ENCODE data around the gene MFAP5.

MFAP5 gene

DNA sequence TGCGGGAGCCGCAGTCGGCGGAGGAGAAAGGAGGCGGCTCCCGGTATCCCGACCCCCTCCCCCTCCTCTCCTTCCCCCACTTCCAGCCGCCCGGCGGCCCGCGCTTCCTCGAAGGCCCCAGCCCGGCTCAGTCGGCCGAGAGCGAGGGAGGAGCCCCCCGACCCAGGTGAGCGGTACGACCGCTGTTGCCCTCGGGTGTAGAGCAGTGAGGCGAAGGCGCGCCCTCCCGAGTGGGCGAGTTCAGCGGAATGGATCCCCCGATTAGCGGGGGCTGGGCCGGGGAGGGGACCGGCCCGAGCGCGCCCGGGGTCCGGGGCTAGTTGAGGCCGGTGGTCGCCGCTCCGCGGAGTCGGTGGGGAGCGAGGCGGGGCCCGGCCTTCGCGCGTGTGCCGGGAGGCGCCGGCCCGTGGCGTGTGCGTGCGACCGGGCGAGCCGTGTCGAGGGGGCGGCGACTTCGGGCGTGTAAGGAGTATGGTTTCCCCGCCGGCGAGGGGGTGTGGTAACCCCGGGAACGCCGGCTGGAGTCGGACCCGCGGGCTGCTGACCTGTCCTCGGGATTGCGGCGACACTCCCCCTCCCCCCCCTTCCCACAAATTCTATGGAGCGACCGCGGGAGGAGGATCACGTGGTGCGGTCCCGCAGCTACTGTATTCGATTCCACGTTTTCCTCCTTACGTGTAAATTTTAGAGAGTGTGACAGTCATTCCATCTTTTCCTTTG is 35.7 kb upstream of the MFAP5 start:
- H2AFZ ChIP-seq (ENCODE audit: low read depth, low read length), result peak overlapping the region; percentile 97

GRCh38 chr12:8697476-8698131 is 35.0 kb upstream of the MFAP5 start, which contains the start of gene RIMKLB:
RIMKLB (plus strand) TSS chr12:8697991; CDS start chr12:8713867, 15,876 bp downstream.
- Histone ChIP-seq H3K4me2 (ENCODE audit: insufficient read depth, low read length) (peak within 1 kb of the TSS; percentile 88), H3K4me3 (ENCODE audit: low read depth in 1 of 2, low read length in 2 of 2) (peak within 1 kb of the TSS; percentile 90 to 96), H3K27me3 (ENCODE audit: insufficient read depth, low read length, poor library complexity) (peaks cover 5% of the 10 kb centered on the region), H2AFZ (ENCODE audit: low read depth, low read length) (peak within 1 kb of the TSS; percentile 97), H3K4me1 (ENCODE audit: insufficient read depth, low read length) (peaks cover 31% of the 10 kb centered on the region), H3K79me2 (ENCODE audit: insufficient read depth, low read length) (peaks cover 47% of the 10 kb centered on the region), H3K36me3 (ENCODE audit: insufficient read depth, low read length) (peaks cover 9% of the 10 kb centered on the region), H3K9me3 (ENCODE audit: insufficient read depth, low read length, severe bottlenecking) (no peaks in the 10 kb centered on the region), H4K20me1 (ENCODE audit: insufficient read depth, low read length) (peaks cover 17% of the 10 kb centered on the region; the same call in 1 of the 2 replicates), H3K27ac (ENCODE audit: low read length) (peak within 1 kb of the TSS; percentile 83), H3K9ac (ENCODE audit: low read depth, low read length) (peak within 1 kb of the TSS; percentile 97)
- ATAC-seq (ENCODE audit: insufficient read depth, low read depth), result peak; percentile 76
- DNase-seq, result peak; percentile 84
- TF ChIP-seq, protein P1, sequence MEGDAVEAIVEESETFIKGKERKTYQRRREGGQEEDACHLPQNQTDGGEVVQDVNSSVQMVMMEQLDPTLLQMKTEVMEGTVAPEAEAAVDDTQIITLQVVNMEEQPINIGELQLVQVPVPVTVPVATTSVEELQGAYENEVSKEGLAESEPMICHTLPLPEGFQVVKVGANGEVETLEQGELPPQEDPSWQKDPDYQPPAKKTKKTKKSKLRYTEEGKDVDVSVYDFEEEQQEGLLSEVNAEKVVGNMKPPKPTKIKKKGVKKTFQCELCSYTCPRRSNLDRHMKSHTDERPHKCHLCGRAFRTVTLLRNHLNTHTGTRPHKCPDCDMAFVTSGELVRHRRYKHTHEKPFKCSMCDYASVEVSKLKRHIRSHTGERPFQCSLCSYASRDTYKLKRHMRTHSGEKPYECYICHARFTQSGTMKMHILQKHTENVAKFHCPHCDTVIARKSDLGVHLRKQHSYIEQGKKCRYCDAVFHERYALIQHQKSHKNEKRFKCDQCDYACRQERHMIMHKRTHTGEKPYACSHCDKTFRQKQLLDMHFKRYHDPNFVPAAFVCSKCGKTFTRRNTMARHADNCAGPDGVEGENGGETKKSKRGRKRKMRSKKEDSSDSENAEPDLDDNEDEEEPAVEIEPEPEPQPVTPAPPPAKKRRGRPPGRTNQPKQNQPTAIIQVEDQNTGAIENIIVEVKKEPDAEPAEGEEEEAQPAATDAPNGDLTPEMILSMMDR (IDR thresholded peaks at IDR 0.05; ENCODE audit: borderline replicate concordance, extremely low read depth, low read length, poor library complexity, severe bottlenecking), result no peak
- no peak for TF ChIP-seq EZH2 (IDR thresholded peaks at IDR 0.05; ENCODE audit: borderline replicate concordance, low read depth, low read length, severe bottlenecking)

More for the DNA sequence above, 35.7 kb upstream of the MFAP5 start:
- Histone ChIP-seq H4K20me1 (ENCODE audit: insufficient read depth, low read length) (peaks cover 17% of the 10 kb centered on the region; the same call in 1 of the 2 replicates), H3K4me1 (ENCODE audit: insufficient read depth, low read length) (peaks cover 31% of the 10 kb centered on the region), H3K9ac (ENCODE audit: low read depth, low read length) (peak overlapping the region; percentile 97), H3K36me3 (ENCODE audit: insufficient read depth, low read length) (peaks cover 9% of the 10 kb centered on the region), H3K9me3 (ENCODE audit: insufficient read depth, low read length, severe bottlenecking) (no peaks in the 10 kb centered on the region), H3K27ac (ENCODE audit: low read length) (peak overlapping the region; percentile 83), H3K79me2 (ENCODE audit: insufficient read depth, low read length) (peaks cover 54% of the 10 kb centered on the region), H3K4me2 (ENCODE audit: insufficient read depth, low read length) (peak overlapping the region; percentile 88), H3K4me3 (ENCODE audit: low read depth in 1 of 2, low read length in 2 of 2) (peak overlapping the region; percentile 90 to 96), H3K27me3 (ENCODE audit: insufficient read depth, low read length, poor library complexity) (peaks cover 3% of the 10 kb centered on the region)
- ATAC-seq (ENCODE audit: insufficient read depth, low read depth) (peak; percentile 50), DNase-seq (no peak)
- TF ChIP-seq EZH2 (IDR thresholded peaks at IDR 0.05; ENCODE audit: borderline replicate concordance, low read depth, low read length, severe bottlenecking), result no peak
- TF ChIP-seq, protein P1 (IDR thresholded peaks at IDR 0.05; ENCODE audit: borderline replicate concordance, extremely low read depth, low read length, poor library complexity, severe bottlenecking), result no peak

- H3K79me2 ChIP-seq (ENCODE audit: insufficient read depth, low read length), result peaks cover 42% of the 10 kb centered on the region
- H3K4me3 ChIP-seq (ENCODE audit: low read depth in 1 of 2, low read length in 2 of 2), result peak overlapping the region; percentile 63 to 90
- DNase-seq (no peak), ATAC-seq (ENCODE audit: insufficient read depth, low read depth) (no peak; the same call in 1 of the 3 replicates)
- TF ChIP-seq, protein P1 (IDR thresholded peaks at IDR 0.05; ENCODE audit: borderline replicate concordance, extremely low read depth, low read length, poor library complexity, severe bottlenecking), result no peak
- TF ChIP-seq EZH2 (IDR thresholded peaks at IDR 0.05; ENCODE audit: borderline replicate concordance, low read depth, low read length, severe bottlenecking), result no peak
- H4K20me1 ChIP-seq (ENCODE audit: insufficient read depth, low read length), result peaks cover 15% of the 10 kb centered on the region; the same call in 1 of the 2 replicates
- peaks cover 31% of the 10 kb centered on the region for H3K4me1 ChIP-seq (ENCODE audit: insufficient read depth, low read length)
- peak overlapping the region; percentile 83 for H3K27ac ChIP-seq (ENCODE audit: low read length)
- H3K9me3 ChIP-seq (ENCODE audit: insufficient read depth, low read length, severe bottlenecking), result no peaks in the 10 kb centered on the region
- peak overlapping the region; percentile 97 for H3K9ac ChIP-seq (ENCODE audit: low read depth, low read length)
- peaks cover 7% of the 10 kb centered on the region for H3K27me3 ChIP-seq (ENCODE audit: insufficient read depth, low read length, poor library complexity)
- H3K4me2 ChIP-seq (ENCODE audit: insufficient read depth, low read length), result peak overlapping the region; percentile 88
- peaks cover 9% of the 10 kb centered on the region for H3K36me3 ChIP-seq (ENCODE audit: insufficient read depth, low read length)
- H2AFZ ChIP-seq (ENCODE audit: low read depth, low read length), result peak overlapping the region; percentile 95
Measured at GRCh38 chr12:8697120-8697475, 34.5 kb upstream of the MFAP5 start.
